Prostate gland (tissue), 2 donors: ENCODE results near the gene IMPA2. TPM values are rescaled to one million over a fixed set of nuclear protein-coding genes. Genes with fewer than 3 reads are reported as not detected.
A peak's percentile ranks its signal among the peaks of the same experiment; 100 is the strongest.

ENCODE experiments used
- DNase-seq: peaks from one replicate; pipeline ENCODE4 v3.0.0-alpha.2; 2019; ENCODE audit warnings: low spot score
- H3K27ac ChIP-seq, 2 donors: fragments of 200-600 bp; sonication (generic); 2 replicates each; pipeline ENCODE4 v1.5.1; 2017 to 2019
- H3K27me3 ChIP-seq: fragments of 200-600 bp; sonication (generic); replicated peaks from 2 replicates; pipeline ENCODE4 v1.5.1; 2019; ENCODE audit not compliant: insufficient read depth
- H3K36me3 ChIP-seq, 2 donors: fragments of 200-600 bp; sonication (generic); 1 replicate in 1 of 2; 2 replicates in 1 of 2; pipeline versions ENCODE4 v1.5.1 to v1.8.1; 2017 to 2019
- H3K4me1 ChIP-seq: fragments of 200-600 bp; sonication (generic); replicated peaks from 2 replicates; pipeline ENCODE4 v1.5.1; 2019
- H3K4me3 ChIP-seq, 2 donors: fragments of 200-600 bp; sonication (generic); 2 replicates each; pipeline ENCODE4 v1.5.1; 2017 to 2019
- H3K9me3 ChIP-seq: fragments of 200-600 bp; sonication (generic); 2 replicates; pipeline ENCODE4 v1.5.1; 2017
- POLR2A ChIP-seq: fragments of 450-650 bp; IDR thresholded peaks from one replicate; pipeline ENCODE4 v1.6.1; 2016; ENCODE audit warnings: antibody characterized with exemption, mild to moderate bottlenecking
- POLR2AphosphoS5 ChIP-seq: sonication (generic); formaldehyde crosslinking; IDR thresholded peaks from one replicate; pipeline ENCODE4 v1.6.1; 2017; ENCODE audit warnings: antibody characterized with exemption
- WGBS: methylation state at CpG from one replicate; pipeline ENCODE4 v1.1.5; 2018; 5-methylcytosine and 5-hydroxymethylcytosine counted together
- intact Hi-C: fragments of 100-400 bp; cut with DNase I; formaldehyde crosslinking; loops from one replicate; pipeline ENCODE4 v1.14.2; 2022
- total RNA-seq, 2 donors: library from RNA; depleted of rRNA; stranded (reverse); fragments of >200 nt; gene quantifications; one replicate each; pipeline ENCODE4 v1.1.0, GENCODE V29; 2016
- TF ChIP-seq, protein P1 (sequence below), 4 experiments: fragments of 200-600 bp in 2 of 4; fragments of 450-650 bp in 2 of 4; sonication (generic) in 2 of 4; IDR thresholded peaks; 1 replicate in 3 of 4; 2 replicates in 1 of 4; pipeline ENCODE4 v1.5.1; 2016 to 2019; ENCODE audit warnings: antibody characterized with exemption in 4 of 4, mild to moderate bottlenecking in 2 of 4, moderate library complexity in 2 of 4

IMPA2 gene
- total RNA-seq, 2 donors from 2014 or later: 16.6 to 17.9 TPM

DNA sequence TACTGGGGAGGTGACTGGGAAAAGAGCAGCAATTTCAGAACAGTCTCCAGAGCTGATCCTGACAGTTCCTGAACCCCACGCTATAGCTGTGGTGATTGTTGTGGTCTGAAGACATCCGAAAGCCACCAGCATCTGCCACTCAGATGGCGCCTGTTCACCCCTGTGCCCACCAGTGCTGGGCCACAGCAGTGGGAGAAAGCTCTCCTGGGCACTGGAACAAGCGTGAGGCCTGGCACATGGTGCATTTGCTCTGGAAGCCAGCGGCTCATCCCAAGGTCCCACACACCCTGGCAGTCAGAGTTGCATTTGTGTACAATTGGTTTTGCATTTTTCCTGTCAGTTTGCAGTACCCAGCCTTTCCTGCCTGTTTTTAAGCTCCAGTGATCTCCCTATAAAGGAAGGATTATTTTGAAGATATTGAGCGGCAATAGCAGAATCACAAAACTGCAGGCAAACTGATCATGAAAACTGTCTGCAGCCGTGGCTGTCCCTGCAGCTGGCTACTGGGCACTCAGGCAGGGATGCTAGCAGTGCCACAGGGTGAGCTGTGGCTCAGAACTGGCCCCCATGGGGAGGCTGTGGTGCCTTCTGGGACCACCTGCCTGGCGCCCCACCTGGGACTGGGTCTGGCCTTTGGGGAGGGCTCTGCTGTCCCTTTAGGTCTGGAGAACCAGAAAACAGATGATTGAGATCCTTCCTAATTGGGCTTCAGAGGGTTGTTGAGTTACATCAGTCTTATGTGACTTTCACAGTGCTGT lies 30.1 kb downstream of the IMPA2 start:
- Histone ChIP-seq H3K27me3 (no peaks in the 10 kb centered on the region), H3K4me1 (peaks cover 8% of the 10 kb centered on the region), H3K36me3 (no peaks in the 10 kb centered on the region), H3K9me3 (no peaks in the 10 kb centered on the region), H3K4me3 (no peak overlapping the region), H3K27ac (peak overlapping the region; percentile 56 to 75)
- intact Hi-C loops: no loop called here
- WGBS: 85% methylated on average over 8 of the region's 8 CpGs
- TF ChIP-seq POLR2A: no peak
- TF ChIP-seq POLR2AphosphoS5: no peak
- TF ChIP-seq, protein P1, sequence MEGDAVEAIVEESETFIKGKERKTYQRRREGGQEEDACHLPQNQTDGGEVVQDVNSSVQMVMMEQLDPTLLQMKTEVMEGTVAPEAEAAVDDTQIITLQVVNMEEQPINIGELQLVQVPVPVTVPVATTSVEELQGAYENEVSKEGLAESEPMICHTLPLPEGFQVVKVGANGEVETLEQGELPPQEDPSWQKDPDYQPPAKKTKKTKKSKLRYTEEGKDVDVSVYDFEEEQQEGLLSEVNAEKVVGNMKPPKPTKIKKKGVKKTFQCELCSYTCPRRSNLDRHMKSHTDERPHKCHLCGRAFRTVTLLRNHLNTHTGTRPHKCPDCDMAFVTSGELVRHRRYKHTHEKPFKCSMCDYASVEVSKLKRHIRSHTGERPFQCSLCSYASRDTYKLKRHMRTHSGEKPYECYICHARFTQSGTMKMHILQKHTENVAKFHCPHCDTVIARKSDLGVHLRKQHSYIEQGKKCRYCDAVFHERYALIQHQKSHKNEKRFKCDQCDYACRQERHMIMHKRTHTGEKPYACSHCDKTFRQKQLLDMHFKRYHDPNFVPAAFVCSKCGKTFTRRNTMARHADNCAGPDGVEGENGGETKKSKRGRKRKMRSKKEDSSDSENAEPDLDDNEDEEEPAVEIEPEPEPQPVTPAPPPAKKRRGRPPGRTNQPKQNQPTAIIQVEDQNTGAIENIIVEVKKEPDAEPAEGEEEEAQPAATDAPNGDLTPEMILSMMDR (IDR thresholded peaks at IDR 0.05): no peak
- DNase-seq: no peak

DNA sequence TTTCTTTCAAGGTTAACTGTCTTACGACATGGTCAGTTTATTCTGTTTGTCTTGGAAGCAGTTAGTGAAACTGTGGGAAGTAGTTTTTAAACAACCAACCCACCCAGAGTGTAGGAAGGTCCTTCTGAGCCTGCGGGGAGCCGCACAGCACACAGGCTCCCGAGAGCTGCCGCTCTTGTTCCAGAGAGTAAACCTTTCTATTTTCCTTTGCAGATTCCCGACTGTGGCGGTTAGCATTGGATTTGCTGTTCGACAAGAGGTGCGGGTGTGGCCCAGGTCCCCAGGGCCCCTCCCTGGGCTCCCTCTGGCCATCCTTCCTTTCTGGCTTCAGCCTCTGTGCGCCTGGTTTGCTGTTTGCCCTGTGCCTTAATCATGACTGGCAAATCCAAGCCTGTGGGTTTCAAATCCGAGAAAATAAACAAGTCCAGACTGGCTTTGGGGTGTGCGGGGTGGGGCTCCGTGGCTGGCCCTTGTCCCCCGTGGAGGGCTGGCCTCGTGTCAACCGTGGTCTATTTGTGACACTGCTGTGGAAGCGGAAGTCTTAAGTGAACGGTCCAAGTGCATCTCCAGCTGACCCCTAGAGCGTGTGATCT lies 30.7 kb downstream of the IMPA2 start:
- H3K9me3 ChIP-seq: no peaks in the 10 kb centered on the region
- intact Hi-C loops: no loop called here
- 56% methylated on average over 19 of the region's 19 CpGs for WGBS
- peak overlapping the region; percentile 56 to 75 for H3K27ac ChIP-seq
- TF ChIP-seq, protein P1 (IDR thresholded peaks at IDR 0.05): no peak
- peak; percentile 74 for TF ChIP-seq POLR2AphosphoS5
- no peak for TF ChIP-seq POLR2A
- peaks cover 8% of the 10 kb centered on the region for H3K4me1 ChIP-seq
- no peaks in the 10 kb centered on the region for H3K36me3 ChIP-seq
- no peak overlapping the region for H3K4me3 ChIP-seq
- DNase-seq: peak; percentile 50
- no peaks in the 10 kb centered on the region for H3K27me3 ChIP-seq

DNA sequence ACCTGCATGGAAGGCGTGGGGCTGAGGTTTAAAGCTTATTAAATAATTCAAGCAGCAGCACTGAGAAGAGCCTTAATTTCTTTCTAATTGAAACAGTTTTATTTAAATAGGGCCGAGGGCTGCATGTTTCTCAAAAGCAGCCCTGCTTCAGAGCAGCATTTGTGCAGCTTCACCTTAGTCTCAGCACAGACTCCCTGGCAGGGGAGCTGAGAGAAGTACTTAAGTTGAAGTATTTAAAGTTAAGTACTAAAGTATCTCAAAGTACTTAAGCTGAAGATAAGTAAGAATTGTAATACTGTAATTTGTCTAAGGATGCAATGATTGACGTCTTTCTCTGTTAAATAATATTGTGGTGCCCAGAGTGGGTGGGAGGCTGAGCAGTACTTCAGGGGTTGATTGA lies 31.4 kb downstream of the IMPA2 start:
- no peak for DNase-seq
- H3K4me3 ChIP-seq: no peak overlapping the region
- H3K9me3 ChIP-seq: no peaks in the 10 kb centered on the region
- peaks cover 8% of the 10 kb centered on the region for H3K4me1 ChIP-seq
- H3K27me3 ChIP-seq: no peaks in the 10 kb centered on the region
- WGBS: 43% methylated on average over 3 of the region's 3 CpGs
- H3K27ac ChIP-seq: peak overlapping the region in 1 of 2 donors; percentile 75
- H3K36me3 ChIP-seq: no peaks in the 10 kb centered on the region
- TF ChIP-seq POLR2A: no peak
- TF ChIP-seq, protein P1 (IDR thresholded peaks at IDR 0.05): no peak
- TF ChIP-seq POLR2AphosphoS5: no peak
- intact Hi-C loops: no loop called here

DNA sequence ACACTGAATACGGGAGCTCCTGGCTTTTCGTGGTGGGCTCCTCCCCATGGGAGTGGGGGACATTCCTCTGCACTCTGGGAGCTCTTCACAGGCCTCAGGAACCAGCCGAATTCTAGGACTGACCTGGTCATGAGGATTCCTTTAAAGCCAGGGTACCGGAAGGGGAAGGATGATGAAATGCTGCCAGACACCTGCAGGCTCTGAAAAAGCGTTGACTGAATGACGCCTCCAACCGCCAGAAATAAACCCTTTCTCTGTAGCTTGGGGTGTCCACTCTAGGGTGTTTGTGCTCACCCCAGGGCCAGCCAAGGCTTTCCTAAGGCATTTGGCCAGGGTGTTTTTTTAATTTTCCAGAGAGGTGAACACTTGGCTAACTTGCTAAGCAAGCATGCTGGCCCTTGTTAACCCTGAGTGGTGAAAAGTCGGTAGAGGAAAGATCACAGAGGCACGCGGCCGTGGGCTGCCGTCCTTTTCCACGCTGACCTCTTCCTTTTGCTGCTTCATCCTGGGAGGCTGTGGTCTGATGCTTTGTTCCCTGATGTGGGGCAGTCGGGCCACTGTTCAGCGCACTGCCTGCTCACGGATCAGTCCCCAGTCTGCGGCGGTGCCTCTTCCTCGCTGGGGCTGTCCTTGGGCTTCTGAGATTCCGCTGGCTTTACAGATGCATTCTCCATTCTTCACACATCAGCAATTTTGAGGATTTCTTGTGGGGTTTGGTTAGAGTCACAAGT lies 32.0 kb downstream of the IMPA2 start:
- H3K36me3 ChIP-seq: no peaks in the 10 kb centered on the region
- 87% methylated on average over 20 of the region's 20 CpGs for WGBS
- peaks cover 8% of the 10 kb centered on the region for H3K4me1 ChIP-seq
- H3K9me3 ChIP-seq: no peaks in the 10 kb centered on the region
- intact Hi-C loops: no loop called here
- H3K27ac ChIP-seq: peak overlapping the region in 1 of 2 donors; percentile 75
- no peak for TF ChIP-seq POLR2A
- TF ChIP-seq, protein P1 (IDR thresholded peaks at IDR 0.05): no peak
- no peak for TF ChIP-seq POLR2AphosphoS5
- no peak overlapping the region for H3K4me3 ChIP-seq
- DNase-seq: no peak
- H3K27me3 ChIP-seq: no peaks in the 10 kb centered on the region
